HG03521 (cell line): ENCODE results near the gene SEC14L2.

Experiments
- ATAC-seq: cut with Tn5 transposase; IDR thresholded peaks from one replicate; pipeline ENCODE4 v1.9.1; 2021; ENCODE audit warnings: mild to moderate bottlenecking, moderate library complexity; ENCODE audit not compliant: unreplicated experiment

The SEC14L2 gene

GRCh38 chr22:30424534-30425326, 27.9 kb downstream of the SEC14L2 start:
- no peak for ATAC-seq

GRCh38 chr22:30425327-30425615, 28.5 kb downstream of the SEC14L2 start:
- no peak for ATAC-seq

- no peak for ATAC-seq
These were observed 29.0 kb downstream of the SEC14L2 start, which contains the start of gene MTFP1 for GRCh38 chr22:30425616-30426387. Gene MTFP1, plus strand, starts transcription at chr22:30425768. Its CDS starts 112 bp downstream, at chr22:30425880.

GRCh38 chr22:30426388-30427353, 29.9 kb downstream of the SEC14L2 start:
- ATAC-seq = no peak

GRCh38 chr22:30427871-30428270, 31.1 kb downstream of the SEC14L2 start:
- no peak for ATAC-seq

- no peak for ATAC-seq
These were observed 33.1 kb downstream of the SEC14L2 start for GRCh38 chr22:30429887-30430286.

GRCh38 chr22:30430933-30431332, 34.1 kb downstream of the SEC14L2 start:
- ATAC-seq = no peak

GRCh38 chr22:30432096-30432495, 35.3 kb downstream of the SEC14L2 start:
- no peak for ATAC-seq

- ATAC-seq = no peak
These were observed 35.7 kb downstream of the SEC14L2 start for GRCh38 chr22:30432520-30432919.

GRCh38 chr22:30433227-30433626, 36.4 kb downstream of the SEC14L2 start:
- ATAC-seq = no peak

- ATAC-seq = no peak
These were observed 37.0 kb downstream of the SEC14L2 start for GRCh38 chr22:30433773-30434172.

- ATAC-seq = no peak
These were observed 38.0 kb downstream of the SEC14L2 start for GRCh38 chr22:30434843-30435242.

- ATAC-seq = no peak
These were observed 38.9 kb downstream of the SEC14L2 start for GRCh38 chr22:30435674-30436126.

- no peak for ATAC-seq
These were observed 39.4 kb downstream of the SEC14L2 start for GRCh38 chr22:30436196-30436595.

- ATAC-seq = no peak
These were observed 41.7 kb downstream of the SEC14L2 start for GRCh38 chr22:30438559-30438958.

- ATAC-seq = no peak
These were observed 42.4 kb downstream of the SEC14L2 start for GRCh38 chr22:30439226-30439625.

- no peak for ATAC-seq
These were observed 43.0 kb downstream of the SEC14L2 start for GRCh38 chr22:30439836-30440235.

- no peak for ATAC-seq
These were observed 44.3 kb downstream of the SEC14L2 start for GRCh38 chr22:30441088-30441487.

GRCh38 chr22:30444632-30445437, 48.0 kb downstream of the SEC14L2 start:
- no peak for ATAC-seq

GRCh38 chr22:30445438-30446145, 48.8 kb downstream of the SEC14L2 start:
- ATAC-seq = no peak
